H1 (cell line): Measurements from ENCODE around the gene CAPN14. TPM values are rescaled to one million over a fixed set of nuclear protein-coding genes. Genes with fewer than 3 reads are reported as not detected.

Experiments used
- CTCF ChIA-PET: fragments of 300-600 bp; sonication (Branson Sonifier 250); formaldehyde crosslinking; loops from one replicate; lab custom pipeline; 2021; ENCODE audit not compliant: partially characterized antibody; lab: Charles Lee
- POLR2A ChIA-PET: fragments of 300-600 bp; sonication (Branson Sonifier 250); formaldehyde crosslinking; loops from one replicate; lab custom pipeline; 2021; ENCODE audit warnings: inconsistent platforms; ENCODE audit not compliant: partially characterized antibody; lab: Charles Lee
- DNase-seq, 2 experiments: peaks; one replicate each; pipeline versions ENCODE4 v3.0.0 to v3.0.0-alpha.2; 2010 to 2022; ENCODE audit warnings: low spot score in 2 of 2, low read depth in 1 of 2, mixed read lengths in 1 of 2
- FAIRE-seq: peaks from 2 replicates; lab custom pipeline; 2011; peaks lifted over from hg19 to GRCh38; lab: Jason Lieb, UNC
- H2AFZ ChIP-seq: 2 replicates; pipeline ENCODE4 v1.8.1; 2012; ENCODE audit warnings: low read length, inconsistent platforms
- H2AK5ac ChIP-seq: 2 replicates; pipeline ENCODE4 v1.6.1; 2013; ENCODE audit warnings: low read depth, low read length
- H2BK120ac ChIP-seq: replicated peaks from 2 replicates; pipeline ENCODE3; 2013; ENCODE audit warnings: low read depth, low read length, inconsistent platforms
- H2BK12ac ChIP-seq: 2 replicates; pipeline ENCODE4 v1.6.1; 2013; ENCODE audit warnings: low read depth, low read length
- H2BK15ac ChIP-seq: 2 replicates; pipeline ENCODE4 v1.6.1; 2013; ENCODE audit warnings: low read length
- H2BK20ac ChIP-seq: 2 replicates; pipeline ENCODE4 v1.6.1; 2013; ENCODE audit warnings: low read length
- H2BK5ac ChIP-seq: 2 replicates; pipeline ENCODE4 v1.6.1; 2013; ENCODE audit warnings: low read depth, low read length
- H3K14ac ChIP-seq: 2 replicates; pipeline ENCODE4 v1.6.1; 2013; ENCODE audit warnings: inconsistent platforms; ENCODE audit not compliant: insufficient read length
- H3K18ac ChIP-seq: 2 replicates; pipeline ENCODE4 v1.6.1; 2013; ENCODE audit warnings: low read length; ENCODE audit errors: extremely low read depth
- H3K23ac ChIP-seq: 2 replicates; pipeline ENCODE4 v1.6.1; 2013; ENCODE audit warnings: inconsistent platforms; ENCODE audit not compliant: insufficient read length
- H3K23me2 ChIP-seq: 2 replicates; pipeline ENCODE4 v1.6.1; 2013; ENCODE audit warnings: low read depth, low read length
- H3K27ac ChIP-seq: 2 replicates; pipeline ENCODE4 v1.6.1; 2011; ENCODE audit warnings: low read depth, low read length, inconsistent platforms
- H3K27me3 ChIP-seq, 4 experiments: replicated peaks in 1 of 4; 1 replicate in 1 of 4; 2 replicates in 3 of 4; pipeline versions ENCODE4 v1.6.1 to v1.8.1; 2011 to 2013; ENCODE audit warnings: low read length in 3 of 4, mild to moderate bottlenecking in 3 of 4, inconsistent platforms in 2 of 4, mixed read lengths in 2 of 4, moderate library complexity in 1 of 4; ENCODE audit not compliant: control insufficient read depth in 3 of 4, insufficient read depth in 3 of 4; ENCODE audit errors: extremely low read depth in 1 of 4
- H3K36me3 ChIP-seq, 4 experiments: 2 replicates each; pipeline versions ENCODE4 v1.6.1 to v1.8.1; 2011 to 2013; ENCODE audit warnings: mild to moderate bottlenecking in 4 of 4, low read length in 3 of 4, moderate library complexity in 2 of 4, control low read depth in 1 of 4, inconsistent platforms in 1 of 4; ENCODE audit not compliant: insufficient read depth in 4 of 4, control insufficient read depth in 2 of 4
- H3K4ac ChIP-seq: replicated peaks from 2 replicates; pipeline ENCODE3; 2013; ENCODE audit warnings: low read length, low read depth, mixed read lengths, inconsistent platforms; ENCODE audit not compliant: insufficient read length
- H3K4me1 ChIP-seq, 4 experiments: replicated peaks in 1 of 4; 1 replicate in 1 of 4; 2 replicates in 3 of 4; pipeline versions ENCODE4 v1.6.1 to v1.8.1; 2011 to 2013; ENCODE audit warnings: low read length in 3 of 4, inconsistent platforms in 2 of 4, mixed read lengths in 1 of 4; ENCODE audit not compliant: insufficient read depth in 4 of 4, control insufficient read depth in 3 of 4
- H3K4me2 ChIP-seq, 2 experiments: 2 replicates each; pipeline versions ENCODE4 v1.6.1 to v1.8.1; 2011 to 2013; ENCODE audit warnings: low read depth in 2 of 2, low read length in 2 of 2, control low read depth in 1 of 2, inconsistent platforms in 1 of 2, mild to moderate bottlenecking in 1 of 2; ENCODE audit not compliant: insufficient read depth in 1 of 2
- H3K4me3 ChIP-seq, 4 experiments: fragments of 200-600, 300-600 bp in 1 of 4; sonication (generic), shearing (Covaris generic), sonication (Bioruptor Twin) in 1 of 4; 2 replicates each; pipeline versions ENCODE4 v1.5.1 to v1.8.1; 2011 to 2016; ENCODE audit warnings: low read length in 4 of 4, low read depth in 3 of 4, control low read depth in 2 of 4, inconsistent platforms in 2 of 4, mild to moderate bottlenecking in 2 of 4, mixed read lengths in 1 of 4, moderate library complexity in 1 of 4; ENCODE audit not compliant: insufficient read depth in 2 of 4; ENCODE audit errors: extremely low read depth in 1 of 4
- H3K56ac ChIP-seq: replicated peaks from 2 replicates; pipeline ENCODE3; 2013; ENCODE audit warnings: low read depth, mild to moderate bottlenecking, mixed read lengths, low read length, inconsistent platforms; ENCODE audit not compliant: insufficient read length
- H3K79me1 ChIP-seq: 2 replicates; pipeline ENCODE4 v1.6.1; 2013; ENCODE audit warnings: low read depth, low read length, control low read depth
- H3K79me2 ChIP-seq, 2 experiments: 2 replicates each; pipeline versions ENCODE4 v1.6.1 to v1.8.1; 2012 to 2013; ENCODE audit warnings: low read length in 2 of 2, mild to moderate bottlenecking in 2 of 2, inconsistent platforms in 1 of 2; ENCODE audit not compliant: insufficient read depth in 2 of 2, control insufficient read depth in 1 of 2
- H3K9ac ChIP-seq, 4 experiments: replicated peaks in 1 of 4; 1 replicate in 1 of 4; 2 replicates in 3 of 4; pipeline versions ENCODE4 v1.6.1 to v1.8.1; 2011 to 2013; ENCODE audit warnings: low read depth in 3 of 4, low read length in 3 of 4, control low read depth in 2 of 4, mild to moderate bottlenecking in 2 of 4, moderate library complexity in 2 of 4, inconsistent platforms in 1 of 4; ENCODE audit errors: extremely low read depth in 1 of 4
- H3K9me3 ChIP-seq, 2 experiments: 2 replicates each; pipeline versions ENCODE4 v1.6.1 to v1.8.1; 2012 to 2013; ENCODE audit warnings: mild to moderate bottlenecking in 2 of 2, moderate library complexity in 2 of 2, control low read depth in 1 of 2, inconsistent platforms in 1 of 2, low read depth in 1 of 2, low read length in 1 of 2, mixed read lengths in 1 of 2; ENCODE audit not compliant: insufficient read depth in 2 of 2
- H4K20me1 ChIP-seq, 2 experiments: replicated peaks in 1 of 2; 2 replicates each; pipeline versions ENCODE3 to v1.8.1; 2011 to 2013; ENCODE audit warnings: inconsistent platforms in 2 of 2, low read length in 2 of 2, mild to moderate bottlenecking in 1 of 2; ENCODE audit not compliant: insufficient read depth in 2 of 2, control insufficient read depth in 1 of 2
- H4K5ac ChIP-seq: 2 replicates; pipeline ENCODE4 v1.6.1; 2013; ENCODE audit warnings: low read length, low read depth, mixed read lengths, inconsistent platforms; ENCODE audit not compliant: insufficient read length
- H4K8ac ChIP-seq: 2 replicates; pipeline ENCODE4 v1.8.0; 2013; ENCODE audit warnings: mild to moderate bottlenecking, moderate library complexity, low read length, inconsistent platforms; ENCODE audit not compliant: insufficient read depth; ENCODE audit errors: extremely low read depth
- H4K91ac ChIP-seq: replicated peaks from 2 replicates; pipeline ENCODE3; 2013; ENCODE audit warnings: low read length, mixed read lengths, inconsistent platforms; ENCODE audit not compliant: insufficient read length
- CTCF ChIP-seq, 3 experiments: IDR thresholded peaks; 1 replicate in 2 of 3; 2 replicates in 1 of 3; pipeline versions ENCODE4 v1.5.1 to v1.6.1; 2011; ENCODE audit warnings: low read length in 3 of 3, mild to moderate bottlenecking in 3 of 3, inconsistent platforms in 2 of 3, low read depth in 1 of 3, moderate library complexity in 1 of 3; ENCODE audit not compliant: insufficient read depth in 1 of 3; ENCODE audit errors: control extremely low read depth in 1 of 3
- GTF2F1 ChIP-seq: IDR thresholded peaks from 2 replicates; pipeline ENCODE4 v1.6.1; 2012; ENCODE audit warnings: low read depth, low read length, improper control_type of control experiment, borderline replicate concordance
- HDAC2 ChIP-seq, 2 experiments: fragments of 300-600 bp in 1 of 2; sonication (generic) in 1 of 2; IDR thresholded peaks; 2 replicates each; pipeline ENCODE4 v1.6.1; 2011 to 2012; ENCODE audit warnings: low read depth in 2 of 2, low read length in 2 of 2, mild to moderate bottlenecking in 2 of 2, moderate library complexity in 2 of 2, borderline replicate concordance in 1 of 2, inconsistent platforms in 1 of 2
- RAD21 ChIP-seq, 2 experiments: IDR thresholded peaks in 1 of 2; conservative IDR thresholded peaks in 1 of 2; 2 replicates each; pipeline ENCODE4 v1.6.1; 2011; ENCODE audit warnings: low read depth in 2 of 2, low read length in 2 of 2, improper control_type of control experiment in 1 of 2, inconsistent platforms in 1 of 2, mild to moderate bottlenecking in 1 of 2, moderate library complexity in 1 of 2
- SP2 ChIP-seq: IDR thresholded peaks from 2 replicates; pipeline ENCODE4 v1.6.1; 2012; ENCODE audit warnings: mild to moderate bottlenecking, low read length, inconsistent platforms
- WGBS, 2 experiments: shearing (Covaris generic) in 1 of 2; methylation state at CpG; one replicate each; pipeline versions ENCODE4 v1.1.6 to v1.1.7; 2013 to 2015; ENCODE audit warnings: low lambda C conversion rate in 2 of 2, mixed read lengths in 2 of 2, inconsistent platforms in 1 of 2, low coverage in 1 of 2, missing lambda C conversion rate in 1 of 2; ENCODE audit not compliant: insufficient replicate concordance in 2 of 2, insufficient coverage in 1 of 2, insufficient read length in 1 of 2; ENCODE audit errors: extremely low coverage in 1 of 2, missing lambda C conversion rate in 1 of 2; 5-methylcytosine and 5-hydroxymethylcytosine counted together
- polyA plus RNA-seq, 7 experiments: library from polyadenylated mRNA; depleted of rRNA in 3 of 7; stranded (reverse) in 5 of 7; unstranded in 2 of 7; fragments of >200 nt in 5 of 7; fragments of 200-250 nt in 2 of 7; gene quantifications; 1 replicate in 5 of 7; 2 replicates in 1 of 7; 4 replicates in 1 of 7; pipeline versions ENCODE4 v1.2.1 to v1.2.3, GENCODE V29; 2011 to 2013; ENCODE audit warnings: missing spikeins in 2 of 7, mixed read lengths in 2 of 7
- total RNA-seq: library from RNA; stranded (reverse); fragmentation: NEBNext Ultra II Directional; extraction: Animal tissue kit (Norgen Biotek cat#: 25700); gene quantifications from 2 replicates; pipeline ENCODE4 v1.2.1, GENCODE V29; 2021

Gene CAPN14
- total and polyA plus RNA-seq, 2 of the 8 experiments (the other 6 are each of a cell fraction or from before 2014, with no cell fraction given), result 0.07 TPM; not detected in 1

- no peak overlapping the region for H3K9ac ChIP-seq
- no peak overlapping the region for H3K18ac ChIP-seq
- no peak overlapping the region for H3K27ac ChIP-seq
- H3K23ac ChIP-seq, result no peak overlapping the region
- H3K9me3 ChIP-seq, result no peaks in the 10 kb centered on the region
- no peak overlapping the region for H4K91ac ChIP-seq
- peaks cover 0 to 1% of the 10 kb centered on the region in 2 experiments for H4K20me1 ChIP-seq
- no peak for DNase-seq
- H3K56ac ChIP-seq, result no peak overlapping the region
- no peak for FAIRE-seq
- WGBS, 2 experiments, result 95% methylated on average over 17 of the region's 22 CpGs; no CpG with 5 or more reads in 1 of the 2 experiments
- H3K4me1 ChIP-seq, result peaks cover 0 to 3% (median 3%) of the 10 kb centered on the region in 4 experiments; a peak in 4 of 7 replicates
- H3K4ac ChIP-seq, result no peak overlapping the region
- no peak overlapping the region for H4K8ac ChIP-seq
- no peaks in the 10 kb centered on the region for H3K79me2 ChIP-seq
- no peaks in the 10 kb centered on the region for H3K36me3 ChIP-seq
- H2BK12ac ChIP-seq, result no peak overlapping the region
- no peak overlapping the region for H3K4me2 ChIP-seq
- H2BK5ac ChIP-seq, result no peak overlapping the region
- peaks cover 0 to 6% (median 3%) of the 10 kb centered on the region in 4 experiments; a peak in 4 of 7 replicates for H3K27me3 ChIP-seq
- ChIA-PET CTCF (interaction anchor here (0.9 to 1.3 kb wide), 3 partner anchors 10 to 53 kb away, joined by 3 read pairs; no protein-coding TSS in a partner anchor), POLR2A (no interaction called here)
- TF ChIP-seq RAD21 (IDR thresholded peaks at IDR 0.05 in 1 of 2, conservative IDR thresholded peaks at IDR 0.05 in 1 of 2; ENCODE audit: low read depth in 2 of 2, low read length in 2 of 2) (no peak), SP2 (no peak), HDAC2 (IDR thresholded peaks at IDR 0.05; ENCODE audit: borderline replicate concordance in 1 of 2, low read depth in 2 of 2, low read length in 2 of 2) (no peak), CTCF (IDR thresholded peaks at IDR 0.05; ENCODE audit: control extremely low read depth in 1 of 3, insufficient read depth in 1 of 3, low read depth in 1 of 3, low read length in 3 of 3) (no peak), GTF2F1 (no peak)
- no peak overlapping the region for H2BK120ac ChIP-seq
- H3K4me3 ChIP-seq, result no peak overlapping the region
- no peaks in the 10 kb centered on the region; the same call in 1 of the 2 replicates for H3K79me1 ChIP-seq
- H2BK15ac ChIP-seq, result no peak overlapping the region
- no peak overlapping the region for H4K5ac ChIP-seq
- no peak overlapping the region for H2AK5ac ChIP-seq
- H2BK20ac ChIP-seq, result no peak overlapping the region
- no peak overlapping the region for H3K14ac ChIP-seq
- H3K23me2 ChIP-seq, result 0 out of 2 replicates have a peak, but pooled peaks cover under 1% of the 10 kb centered on the region
- H2AFZ ChIP-seq, result no peak overlapping the region
Observed at GRCh38 chr2:31239593-31240177, 22.4 kb upstream of the CAPN14 start.
